ENCODE results near the gene RET. TPM values are rescaled to one million over a fixed set of nuclear protein-coding genes. Genes with fewer than 3 reads are reported as not detected.

The RET gene
- total RNA-seq, 3 donors from 2014 or later (not counting 1 experiment from before 2014, with no cell fraction given), result 0.16 TPM; not detected in 2

DNA sequence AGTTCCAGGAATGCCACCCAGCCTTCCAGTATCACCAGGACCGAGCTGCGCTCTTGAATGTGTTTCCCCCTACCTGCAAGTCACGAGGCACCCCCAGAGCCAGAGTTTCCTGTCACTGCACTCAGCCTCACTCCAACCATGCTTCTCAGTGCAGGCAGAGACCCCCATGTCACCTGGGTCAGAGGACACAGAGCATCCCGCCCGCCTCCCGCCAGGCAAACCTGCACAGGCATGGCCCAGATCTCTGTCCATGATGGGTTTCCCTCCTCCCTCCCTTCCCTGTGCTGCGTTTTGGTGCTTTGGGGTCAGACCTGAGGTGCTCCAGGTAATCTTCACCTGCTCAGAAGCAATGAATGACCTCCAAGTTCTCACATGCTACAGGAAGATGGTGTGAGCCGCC is 3.1 kb upstream of the RET start:
- peaks cover 0 to 11% of the 10 kb centered on the region in 2 donors for H3K4me1 Mint-ChIP-seq
- DNase-seq (no peak), ATAC-seq (no peak)
- H3K27ac Mint-ChIP-seq, result no peak overlapping the region
- TF ChIP-seq, protein P1, sequence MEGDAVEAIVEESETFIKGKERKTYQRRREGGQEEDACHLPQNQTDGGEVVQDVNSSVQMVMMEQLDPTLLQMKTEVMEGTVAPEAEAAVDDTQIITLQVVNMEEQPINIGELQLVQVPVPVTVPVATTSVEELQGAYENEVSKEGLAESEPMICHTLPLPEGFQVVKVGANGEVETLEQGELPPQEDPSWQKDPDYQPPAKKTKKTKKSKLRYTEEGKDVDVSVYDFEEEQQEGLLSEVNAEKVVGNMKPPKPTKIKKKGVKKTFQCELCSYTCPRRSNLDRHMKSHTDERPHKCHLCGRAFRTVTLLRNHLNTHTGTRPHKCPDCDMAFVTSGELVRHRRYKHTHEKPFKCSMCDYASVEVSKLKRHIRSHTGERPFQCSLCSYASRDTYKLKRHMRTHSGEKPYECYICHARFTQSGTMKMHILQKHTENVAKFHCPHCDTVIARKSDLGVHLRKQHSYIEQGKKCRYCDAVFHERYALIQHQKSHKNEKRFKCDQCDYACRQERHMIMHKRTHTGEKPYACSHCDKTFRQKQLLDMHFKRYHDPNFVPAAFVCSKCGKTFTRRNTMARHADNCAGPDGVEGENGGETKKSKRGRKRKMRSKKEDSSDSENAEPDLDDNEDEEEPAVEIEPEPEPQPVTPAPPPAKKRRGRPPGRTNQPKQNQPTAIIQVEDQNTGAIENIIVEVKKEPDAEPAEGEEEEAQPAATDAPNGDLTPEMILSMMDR (IDR thresholded peaks at IDR 0.05), result no peak
- intact Hi-C loops (cut with micrococcal nuclease), result no loop called here
- H3K27me3 ChIP-seq (ENCODE audit: control insufficient read depth, insufficient read depth, low read length), result peaks cover 8% of the 10 kb centered on the region
- H3K4me3 Mint-ChIP-seq, result no peak overlapping the region
- no peaks in the 10 kb centered on the region for H3K9me3 ChIP-seq (ENCODE audit: control insufficient read depth, insufficient read depth, low read length)
- H3K27ac ChIP-seq (ENCODE audit: low read length), result no peak overlapping the region
- H3K9me3 Mint-ChIP-seq, result no peaks in the 10 kb centered on the region
- no peaks in the 10 kb centered on the region for H3K36me3 ChIP-seq (ENCODE audit: control insufficient read depth, insufficient read depth, low read length)
- H3K36me3 Mint-ChIP-seq, result no peaks in the 10 kb centered on the region
- 89% methylated on average over 8 of the region's 8 CpGs for WGBS (ENCODE audit: insufficient coverage)
- peaks cover 7 to 19% of the 10 kb centered on the region in 2 donors for H3K27me3 Mint-ChIP-seq (ENCODE audit: low read depth in 2 of 2)
- peaks cover 9% of the 10 kb centered on the region for H3K4me1 ChIP-seq (ENCODE audit: control insufficient read depth, insufficient read depth, low read length)
- H3K4me3 ChIP-seq (ENCODE audit: low read length), result no peak overlapping the region

DNA sequence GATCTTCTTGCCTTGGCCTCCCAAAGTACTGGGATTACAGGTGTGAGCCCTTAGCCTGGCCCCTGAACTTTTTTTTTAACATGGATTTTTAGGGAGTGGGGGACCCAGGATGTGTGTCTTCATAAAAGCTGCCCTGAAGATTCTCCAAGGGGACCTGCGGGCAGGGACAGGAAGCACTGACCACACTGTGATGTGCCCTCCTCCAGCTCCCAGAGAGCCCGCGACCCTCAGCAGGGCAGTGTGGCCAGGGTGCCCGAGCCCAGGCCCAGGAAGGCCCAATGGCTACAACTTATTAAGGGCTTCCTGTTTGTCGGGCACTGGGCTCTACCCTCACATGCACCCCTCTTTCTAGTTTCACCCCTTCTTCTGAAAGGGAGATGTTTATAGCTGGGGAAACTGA is 2.5 kb upstream of the RET start:
- Histone ChIP-seq H3K9me3 (ENCODE audit: control insufficient read depth, insufficient read depth, low read length) (no peaks in the 10 kb centered on the region), H3K4me3 (ENCODE audit: low read length) (no peak overlapping the region), H3K27me3 (ENCODE audit: control insufficient read depth, insufficient read depth, low read length) (peaks cover 8% of the 10 kb centered on the region), H3K36me3 (ENCODE audit: control insufficient read depth, insufficient read depth, low read length) (no peaks in the 10 kb centered on the region), H3K27ac (ENCODE audit: low read length) (no peak overlapping the region), H3K4me1 (ENCODE audit: control insufficient read depth, insufficient read depth, low read length) (peaks cover 9% of the 10 kb centered on the region)
- Mint-ChIP-seq H3K4me3 (no peak overlapping the region), H3K27ac (no peak overlapping the region), H3K9me3 (no peaks in the 10 kb centered on the region), H3K36me3 (no peaks in the 10 kb centered on the region), H3K4me1 (peaks cover 0 to 11% of the 10 kb centered on the region in 2 donors), H3K27me3 (ENCODE audit: low read depth in 2 of 2) (peaks cover 13 to 24% of the 10 kb centered on the region in 2 donors)
- 85% methylated on average over 5 of the region's 5 CpGs for WGBS (ENCODE audit: insufficient coverage)
- no peak for ATAC-seq
- intact Hi-C loops (cut with micrococcal nuclease), result no loop called here
- TF ChIP-seq, protein P1 (IDR thresholded peaks at IDR 0.05), result no peak
- DNase-seq, result no peak

DNA sequence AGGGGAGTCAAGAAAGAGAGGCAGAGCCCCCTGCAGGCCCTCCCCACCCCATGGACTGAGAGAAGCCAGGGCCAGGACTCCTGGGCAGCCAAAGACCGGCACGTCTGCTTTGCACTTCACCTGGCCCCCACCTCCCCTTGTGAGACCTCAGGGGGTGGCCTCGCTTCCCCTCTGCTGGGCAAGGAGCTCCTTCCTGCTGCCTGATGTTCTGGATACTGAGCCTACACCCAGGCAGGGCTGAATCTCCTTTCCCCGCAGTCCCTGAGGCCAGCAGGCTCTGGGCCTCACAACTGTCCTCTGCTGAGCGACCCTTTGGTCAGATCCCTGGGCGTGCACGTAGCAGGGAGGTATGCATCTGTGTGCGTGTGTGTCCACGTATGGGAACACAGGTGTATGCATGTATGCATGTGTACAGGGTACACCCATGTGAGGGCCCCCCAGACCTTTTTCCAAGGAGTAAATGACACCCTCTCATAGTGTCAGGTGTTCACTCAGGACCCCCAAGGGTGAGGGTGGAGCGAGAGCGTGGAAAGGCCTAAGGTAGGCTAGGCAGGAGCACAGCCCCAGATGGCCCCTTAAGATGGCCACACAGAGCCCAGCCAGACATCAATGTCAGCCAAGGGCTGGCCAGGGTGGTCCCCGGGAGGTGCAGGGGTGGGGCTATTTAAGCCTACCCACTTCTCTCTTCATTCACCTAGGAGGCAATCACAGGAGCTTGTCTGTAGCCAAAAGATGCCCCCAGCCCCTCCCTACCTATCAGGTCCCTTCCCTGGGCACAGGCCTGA is 1.9 kb upstream of the RET start:
- DNase-seq, result no peak
- Mint-ChIP-seq H3K27ac (no peak overlapping the region), H3K4me1 (peaks cover 0 to 11% of the 10 kb centered on the region in 2 donors), H3K9me3 (no peaks in the 10 kb centered on the region), H3K36me3 (no peaks in the 10 kb centered on the region), H3K4me3 (no peak overlapping the region), H3K27me3 (ENCODE audit: low read depth in 2 of 2) (peaks cover 19 to 29% of the 10 kb centered on the region in 2 donors)
- 94% methylated on average over 12 of the region's 12 CpGs for WGBS (ENCODE audit: insufficient coverage)
- H3K36me3 ChIP-seq (ENCODE audit: control insufficient read depth, insufficient read depth, low read length), result no peaks in the 10 kb centered on the region
- intact Hi-C loops (cut with micrococcal nuclease), result no loop called here
- no peak overlapping the region for H3K27ac ChIP-seq (ENCODE audit: low read length)
- H3K27me3 ChIP-seq (ENCODE audit: control insufficient read depth, insufficient read depth, low read length), result peaks cover 8% of the 10 kb centered on the region
- peaks cover 9% of the 10 kb centered on the region for H3K4me1 ChIP-seq (ENCODE audit: control insufficient read depth, insufficient read depth, low read length)
- ATAC-seq, result no peak
- H3K9me3 ChIP-seq (ENCODE audit: control insufficient read depth, insufficient read depth, low read length), result no peaks in the 10 kb centered on the region
- TF ChIP-seq, protein P1 (IDR thresholded peaks at IDR 0.05), result no peak
- H3K4me3 ChIP-seq (ENCODE audit: low read length), result no peak overlapping the region
